CD14-positive monocyte (primary cell): ENCODE measurements around the gene POC5. TPM values are rescaled to one million over a fixed set of nuclear protein-coding genes. Genes with fewer than 3 reads are reported as not detected.

ENCODE experiments used
- DNase-seq, 3 donors: peaks; one replicate each; pipeline ENCODE4 v3.0.0-alpha.2; 2011 to 2022
- H2AFZ ChIP-seq: 2 replicates; pipeline ENCODE4 v1.6.0; 2012; ENCODE audit warnings: mild to moderate bottlenecking, low read depth, low read length, inconsistent platforms; ENCODE audit not compliant: insufficient read depth, poor library complexity, severe bottlenecking
- H3K27ac ChIP-seq, 2 donors: 1 replicate in 1 of 2; 2 replicates in 1 of 2; pipeline ENCODE4 v1.5.1; 2012 to 2013; ENCODE audit warnings: low read length in 2 of 2, control low read depth in 1 of 2, inconsistent platforms in 1 of 2, low read depth in 1 of 2, mild to moderate bottlenecking in 1 of 2
- H3K27me3 ChIP-seq, 2 donors: one replicate each; pipeline versions ENCODE4 v1.6.0 to v1.6.1; 2011 to 2013; ENCODE audit warnings: low read length in 2 of 2; ENCODE audit not compliant: control insufficient read depth in 2 of 2, insufficient read depth in 2 of 2
- H3K36me3 ChIP-seq, 2 donors: replicated peaks in 1 of 2; 1 replicate in 1 of 2; 2 replicates in 1 of 2; pipeline versions ENCODE4 v1.5.1 to v1.6.1; 2012 to 2013; ENCODE audit warnings: low read length in 2 of 2, control low read depth in 1 of 2, inconsistent platforms in 1 of 2, mild to moderate bottlenecking in 1 of 2; ENCODE audit not compliant: insufficient read depth in 2 of 2, control insufficient read depth in 1 of 2
- H3K4me1 ChIP-seq, 2 donors: 1 replicate in 1 of 2; 2 replicates in 1 of 2; pipeline versions ENCODE4 v1.5.1 to v1.6.1; 2012 to 2013; ENCODE audit warnings: low read length in 2 of 2, control low read depth in 1 of 2, inconsistent platforms in 1 of 2, mild to moderate bottlenecking in 1 of 2, moderate library complexity in 1 of 2; ENCODE audit not compliant: insufficient read depth in 2 of 2, control insufficient read depth in 1 of 2
- H3K4me2 ChIP-seq: replicated peaks from 2 replicates; pipeline ENCODE3; 2012; ENCODE audit warnings: low read length, moderate library complexity, mild to moderate bottlenecking; ENCODE audit not compliant: poor library complexity, severe bottlenecking; ENCODE audit errors: extremely low read depth
- H3K4me3 ChIP-seq, 3 experiments: fragments of 200-600 bp in 1 of 3; sonication (generic) in 1 of 3; replicated peaks in 1 of 3; 1 replicate in 2 of 3; 2 replicates in 1 of 3; pipeline ENCODE4 v1.5.1; 2011 to 2013; ENCODE audit warnings: low read length in 3 of 3, mild to moderate bottlenecking in 3 of 3, control low read depth in 2 of 3, low read depth in 2 of 3, inconsistent platforms in 1 of 3, moderate library complexity in 1 of 3
- H3K79me2 ChIP-seq: 2 replicates; pipeline ENCODE4 v1.6.0; 2012; ENCODE audit warnings: mild to moderate bottlenecking, control low read depth, inconsistent platforms, low read length, moderate library complexity; ENCODE audit not compliant: insufficient read depth
- H3K9ac ChIP-seq: 2 replicates; pipeline ENCODE4 v1.6.0; 2017; ENCODE audit warnings: low read length, mild to moderate bottlenecking; ENCODE audit not compliant: insufficient read depth, poor library complexity, severe bottlenecking
- H3K9me3 ChIP-seq, 2 donors: replicated peaks in 1 of 2; 1 replicate in 1 of 2; 2 replicates in 1 of 2; pipeline versions ENCODE4 v1.5.1 to v1.6.1; 2012 to 2013; ENCODE audit warnings: low read length in 2 of 2, control low read depth in 1 of 2; ENCODE audit not compliant: control insufficient read depth in 1 of 2, insufficient read depth in 1 of 2
- H4K20me1 ChIP-seq: 2 replicates; pipeline ENCODE4 v1.6.0; 2012; ENCODE audit warnings: mild to moderate bottlenecking, low read length, control low read depth, moderate library complexity; ENCODE audit not compliant: insufficient read depth
- H3K27ac Mint-ChIP-seq, 7 donors: one replicate each; pipeline ENCODE4 v1.8.0; 2020; ENCODE audit warnings: mild to moderate bottlenecking in 7 of 7, mixed read lengths in 7 of 7, moderate library complexity in 6 of 7, inconsistent platforms in 2 of 7
- H3K27me3 Mint-ChIP-seq, 3 donors: one replicate each; pipeline ENCODE4 v1.8.0; 2021 to 2022; ENCODE audit warnings: low read depth in 3 of 3, mild to moderate bottlenecking in 3 of 3, mixed read lengths in 3 of 3, moderate library complexity in 3 of 3, inconsistent platforms in 1 of 3
- H3K36me3 Mint-ChIP-seq, 2 donors: one replicate each; pipeline ENCODE4 v1.8.0; 2020; ENCODE audit warnings: mixed read lengths in 2 of 2, inconsistent platforms in 1 of 2, mild to moderate bottlenecking in 1 of 2
- H3K4me1 Mint-ChIP-seq: one replicate; pipeline ENCODE4 v1.8.0; 2020; ENCODE audit warnings: mild to moderate bottlenecking, mixed read lengths
- H3K4me3 Mint-ChIP-seq, 2 donors: one replicate each; pipeline ENCODE4 v1.8.0; 2020; ENCODE audit warnings: mild to moderate bottlenecking in 2 of 2, mixed read lengths in 2 of 2, moderate library complexity in 1 of 2
- H3K9me3 Mint-ChIP-seq, 7 donors: one replicate each; pipeline ENCODE4 v1.8.0; 2020 to 2022; ENCODE audit warnings: mixed read lengths in 7 of 7, mild to moderate bottlenecking in 6 of 7, moderate library complexity in 6 of 7, inconsistent platforms in 2 of 7
- CTCF ChIP-seq: fragments of 200-600 bp; IDR thresholded peaks from one replicate; pipeline ENCODE4 v1.8.0; 2022; ENCODE audit warnings: antibody characterized with exemption, mild to moderate bottlenecking
- WGBS: methylation state at CpG from one replicate; pipeline ENCODE4 v1.1.5; 2013; ENCODE audit warnings: missing lambda C conversion rate; ENCODE audit not compliant: insufficient coverage; 5-methylcytosine and 5-hydroxymethylcytosine counted together
- intact Hi-C, 2 donors: fragments of 100-400 bp; cut with micrococcal nuclease; formaldehyde crosslinking; loops; one replicate each; pipeline versions ENCODE4 v1.15.0 to v1.15.1; 2023
- polyA plus RNA-seq, 3 donors: library from polyadenylated mRNA; depleted of rRNA in 1 of 3; unstranded in 2 of 3; stranded (reverse) in 1 of 3; fragments of 300-500 nt in 2 of 3; fragments of >200 nt in 1 of 3; fragmentation: Illumina TruSeq in 2 of 3; gene quantifications; 1 replicate in 2 of 3; 2 replicates in 1 of 3; pipeline ENCODE4 v1.2.3, GENCODE V29; 2012 to 2021

Gene POC5
- polyA plus RNA-seq, 3 donors = 4.3 to 13.5 (median 5.5) TPM

GRCh38 chr5:75653521-75653920 lies 63.7 kb downstream of the POC5 start:
- Mint-ChIP-seq H3K4me3 (no peak overlapping the region), H3K36me3 (no peaks in the 10 kb centered on the region), H3K9me3 (peaks cover 0 to 3% (median 0%) of the 10 kb centered on the region in 7 donors), H3K4me1 (peaks cover 9% of the 10 kb centered on the region), H3K27ac (peak overlapping the region in 1 of 7 donors; percentile 5), H3K27me3 (peaks cover 0 to 5% (median 1%) of the 10 kb centered on the region in 3 donors)
- Histone ChIP-seq H3K4me2 (no peak overlapping the region), H3K79me2 (no peaks in the 10 kb centered on the region), H3K36me3 (no peaks in the 10 kb centered on the region), H4K20me1 (no peaks in the 10 kb centered on the region), H3K9me3 (no peaks in the 10 kb centered on the region), H3K27ac (no peak overlapping the region), H2AFZ (no peak overlapping the region), H3K9ac (no peak overlapping the region), H3K27me3 (no peaks in the 10 kb centered on the region), H3K4me3 (no peak overlapping the region), H3K4me1 (peaks cover 0 to 3% of the 10 kb centered on the region in 2 donors)
- DNase-seq = no peak
- TF ChIP-seq CTCF = no peak
- intact Hi-C loops = no loop called here
- no CpG with 5 or more reads among the region's 2 CpGs for WGBS

- no peak overlapping the region for H3K4me2 ChIP-seq
- no peak overlapping the region for H2AFZ ChIP-seq
- H3K9me3 ChIP-seq = no peaks in the 10 kb centered on the region
- H3K36me3 Mint-ChIP-seq = no peaks in the 10 kb centered on the region
- H3K27me3 ChIP-seq = no peaks in the 10 kb centered on the region
- 93% methylated on average over 3 of the region's 4 CpGs for WGBS
- no peak overlapping the region for H3K4me3 ChIP-seq
- H3K79me2 ChIP-seq = no peaks in the 10 kb centered on the region
- no peak overlapping the region for H3K27ac Mint-ChIP-seq
- H3K4me3 Mint-ChIP-seq = no peak overlapping the region
- intact Hi-C loops = no loop called here
- H3K9ac ChIP-seq = no peak overlapping the region
- peaks cover 0 to under 1% of the 10 kb centered on the region in 2 donors for H3K4me1 ChIP-seq
- H3K4me1 Mint-ChIP-seq = peaks cover 6% of the 10 kb centered on the region
- H3K36me3 ChIP-seq = no peaks in the 10 kb centered on the region
- DNase-seq = no peak
- no peak for TF ChIP-seq CTCF
- H3K27ac ChIP-seq = no peak overlapping the region
- no peaks in the 10 kb centered on the region for H4K20me1 ChIP-seq
- peaks cover 0 to 4% (median 0%) of the 10 kb centered on the region in 7 donors for H3K9me3 Mint-ChIP-seq
- peaks cover 0 to 5% (median 0%) of the 10 kb centered on the region in 3 donors for H3K27me3 Mint-ChIP-seq
Observed at GRCh38 chr5:75651575-75652238, 65.5 kb downstream of the POC5 start.
